Trophoblast cell (in vitro differentiated cells and primary cell): Measurements from ENCODE around the gene CKAP4.
"Not testable (repeated sequence)": the region's sequence is repeated elsewhere in the genome, so short reads cannot be mapped to it uniquely, and the experiment has no call there.

Source experiments
- DNase-seq, 2 donors: peaks; one replicate each; pipeline ENCODE4 v3.0.0-alpha.2; 2016
- H2AFZ ChIP-seq: 2 replicates; pipeline ENCODE4 v1.6.1; 2013; ENCODE audit warnings: low read length, moderate library complexity, mild to moderate bottlenecking; ENCODE audit not compliant: insufficient read depth, poor library complexity
- H2AK5ac ChIP-seq: 2 replicates; pipeline ENCODE4 v1.6.1; 2013; ENCODE audit warnings: mild to moderate bottlenecking, low read length
- H2BK120ac ChIP-seq: 2 replicates; pipeline ENCODE4 v1.6.1; 2013; ENCODE audit warnings: low read length, mild to moderate bottlenecking, moderate library complexity; ENCODE audit not compliant: insufficient read depth, poor library complexity
- H2BK12ac ChIP-seq: 2 replicates; pipeline ENCODE4 v1.6.1; 2013; ENCODE audit warnings: mild to moderate bottlenecking, low read length, moderate library complexity
- H2BK5ac ChIP-seq: 2 replicates; pipeline ENCODE4 v1.6.1; 2013; ENCODE audit warnings: low read length, low read depth, moderate library complexity, mild to moderate bottlenecking; ENCODE audit not compliant: poor library complexity
- H3K14ac ChIP-seq: 2 replicates; pipeline ENCODE4 v1.6.1; 2013; ENCODE audit warnings: mild to moderate bottlenecking, low read length
- H3K18ac ChIP-seq: 2 replicates; pipeline ENCODE4 v1.6.1; 2013; ENCODE audit warnings: mild to moderate bottlenecking, low read length
- H3K23ac ChIP-seq: 2 replicates; pipeline ENCODE4 v1.6.1; 2013; ENCODE audit warnings: low read length
- H3K27ac ChIP-seq: 2 replicates; pipeline ENCODE4 v1.5.1; 2013; ENCODE audit warnings: low read depth, mild to moderate bottlenecking, inconsistent platforms, low read length, moderate library complexity
- H3K27me3 ChIP-seq: 2 replicates; pipeline ENCODE4 v1.6.1; 2013; ENCODE audit warnings: inconsistent platforms, mild to moderate bottlenecking, low read length, moderate library complexity; ENCODE audit not compliant: insufficient read depth
- H3K36me3 ChIP-seq, 2 experiments: 1 replicate in 1 of 2; 2 replicates in 1 of 2; pipeline ENCODE4 v1.6.1; 2013; ENCODE audit warnings: low read length in 2 of 2, mild to moderate bottlenecking in 2 of 2, moderate library complexity in 1 of 2; ENCODE audit not compliant: insufficient read depth in 2 of 2, control insufficient read depth in 1 of 2
- H3K4ac ChIP-seq: 2 replicates; pipeline ENCODE4 v1.6.1; 2013; ENCODE audit warnings: low read depth, mild to moderate bottlenecking, low read length, moderate library complexity
- H3K4me1 ChIP-seq, 2 experiments: 1 replicate in 1 of 2; 2 replicates in 1 of 2; pipeline ENCODE4 v1.6.1; 2013; ENCODE audit warnings: low read length in 2 of 2, mild to moderate bottlenecking in 2 of 2, moderate library complexity in 1 of 2; ENCODE audit not compliant: insufficient read depth in 2 of 2, control insufficient read depth in 1 of 2
- H3K4me2 ChIP-seq: 2 replicates; pipeline ENCODE4 v1.6.1; 2013; ENCODE audit warnings: inconsistent platforms, mild to moderate bottlenecking, low read length, moderate library complexity
- H3K4me3 ChIP-seq: 2 replicates; pipeline ENCODE4 v1.5.1; 2013; ENCODE audit warnings: mild to moderate bottlenecking, low read depth, low read length, inconsistent platforms
- H3K79me1 ChIP-seq: one replicate; pipeline ENCODE4 v1.6.1; 2013; ENCODE audit warnings: low read length
- H3K79me2 ChIP-seq: 2 replicates; pipeline ENCODE4 v1.6.1; 2013; ENCODE audit warnings: low read length, mild to moderate bottlenecking; ENCODE audit not compliant: control insufficient read depth, insufficient read depth, poor library complexity
- H3K9ac ChIP-seq: 2 replicates; pipeline ENCODE4 v1.6.1; 2013; ENCODE audit warnings: mild to moderate bottlenecking, low read length
- H3K9me3 ChIP-seq: 2 replicates; pipeline ENCODE4 v1.6.1; 2013; ENCODE audit warnings: low read depth, mild to moderate bottlenecking, control low read depth, inconsistent platforms, low read length; ENCODE audit not compliant: insufficient read depth
- H4K12ac ChIP-seq: 2 replicates; pipeline ENCODE4 v1.6.1; 2013; ENCODE audit warnings: low read depth, mild to moderate bottlenecking, low read length, moderate library complexity
- H4K8ac ChIP-seq: 2 replicates; pipeline ENCODE4 v1.6.1; 2013; ENCODE audit warnings: low read depth, mild to moderate bottlenecking, low read length, moderate library complexity
- H4K91ac ChIP-seq: one replicate; pipeline ENCODE4 v1.6.1; 2013; ENCODE audit warnings: low read depth, mild to moderate bottlenecking, low read length, moderate library complexity
- WGBS: extraction: QIAGEN DNeasy Blood & Tissue Kit; methylation state at CpG from one replicate; pipeline ENCODE4 v1.1.7; 2013; ENCODE audit warnings: missing lambda C conversion rate; ENCODE audit not compliant: insufficient read length, insufficient coverage; ENCODE audit errors: extremely low coverage; 5-methylcytosine and 5-hydroxymethylcytosine counted together

Gene CKAP4

DNA sequence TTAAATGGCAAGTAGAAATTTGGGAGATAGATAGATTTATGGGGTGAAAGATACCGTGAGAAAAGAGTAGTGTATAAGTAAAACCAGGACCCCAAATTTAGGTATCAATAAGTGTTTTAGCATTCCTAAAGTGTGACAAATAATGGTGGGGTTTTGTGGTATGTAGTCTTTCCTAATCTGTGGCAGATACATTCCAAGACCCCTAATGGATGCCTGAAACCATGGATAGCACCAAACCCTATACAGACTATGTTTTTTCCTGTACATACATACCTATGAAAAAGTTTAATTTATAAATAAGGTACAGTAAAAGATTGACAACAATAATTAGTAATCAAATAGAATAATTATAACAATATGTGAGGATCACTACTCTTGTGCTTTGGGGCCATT is 40.3 kb upstream of the CKAP4 start:
- Histone ChIP-seq H3K14ac (no peak overlapping the region), H4K12ac (no peak overlapping the region), H3K18ac (no peak overlapping the region), H3K27me3 (no peaks in the 10 kb centered on the region), H3K23ac (no peak overlapping the region), H3K4me1 (no peaks in the 10 kb centered on the region), H4K91ac (no peak overlapping the region), H4K8ac (no peak overlapping the region), H3K4me2 (no peak overlapping the region), H3K9ac (no peak overlapping the region), H2BK5ac (no peak overlapping the region), H2AFZ (no peak overlapping the region), H2BK120ac (no peak overlapping the region), H3K79me1 (no peaks in the 10 kb centered on the region), H2AK5ac (no peak overlapping the region), H2BK12ac (no peak overlapping the region), H3K4ac (no peak overlapping the region), H3K79me2 (no peaks in the 10 kb centered on the region), H3K27ac (no peak overlapping the region), H3K36me3 (no peaks in the 10 kb centered on the region), H3K4me3 (no peak overlapping the region), H3K9me3 (no peaks in the 10 kb centered on the region)
- WGBS = 100% methylated on average over 1 of the region's 1 CpG
- no peak for DNase-seq

DNA sequence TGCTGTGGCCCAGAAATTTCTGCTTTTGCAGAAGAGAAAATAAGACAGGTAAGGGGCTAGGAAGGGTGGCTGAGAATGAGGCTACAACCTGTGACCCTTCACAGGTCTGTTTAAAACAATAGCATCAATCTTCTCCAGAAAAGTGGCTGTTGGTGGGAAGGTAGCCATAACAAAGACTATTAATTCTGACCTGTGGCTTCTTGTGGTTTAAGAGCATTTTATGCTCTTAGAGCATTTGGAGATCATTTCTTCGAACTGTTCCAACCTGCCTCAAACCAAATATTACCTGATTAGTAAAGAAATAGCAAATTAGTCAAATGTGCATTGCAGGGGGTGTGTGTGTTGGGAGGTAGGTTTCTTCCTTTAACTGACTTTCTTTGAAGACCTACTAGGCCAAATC is 39.5 kb upstream of the CKAP4 start:
- Histone ChIP-seq H3K14ac (no peak overlapping the region), H4K8ac (no peak overlapping the region), H3K23ac (no peak overlapping the region), H3K18ac (no peak overlapping the region), H3K36me3 (no peaks in the 10 kb centered on the region), H3K4me1 (no peaks in the 10 kb centered on the region), H4K91ac (no peak overlapping the region), H2AFZ (no peak overlapping the region), H3K27ac (no peak overlapping the region), H2BK12ac (no peak overlapping the region), H3K79me1 (no peaks in the 10 kb centered on the region), H4K12ac (no peak overlapping the region), H3K4me3 (no peak overlapping the region), H3K9ac (no peak overlapping the region), H2BK5ac (no peak overlapping the region), H2BK120ac (no peak overlapping the region), H2AK5ac (no peak overlapping the region), H3K9me3 (no peaks in the 10 kb centered on the region), H3K27me3 (no peaks in the 10 kb centered on the region), H3K4ac (no peak overlapping the region), H3K79me2 (no peaks in the 10 kb centered on the region), H3K4me2 (no peak overlapping the region)
- no peak for DNase-seq
- no CpG with 5 or more reads among the region's 1 CpG for WGBS

DNA sequence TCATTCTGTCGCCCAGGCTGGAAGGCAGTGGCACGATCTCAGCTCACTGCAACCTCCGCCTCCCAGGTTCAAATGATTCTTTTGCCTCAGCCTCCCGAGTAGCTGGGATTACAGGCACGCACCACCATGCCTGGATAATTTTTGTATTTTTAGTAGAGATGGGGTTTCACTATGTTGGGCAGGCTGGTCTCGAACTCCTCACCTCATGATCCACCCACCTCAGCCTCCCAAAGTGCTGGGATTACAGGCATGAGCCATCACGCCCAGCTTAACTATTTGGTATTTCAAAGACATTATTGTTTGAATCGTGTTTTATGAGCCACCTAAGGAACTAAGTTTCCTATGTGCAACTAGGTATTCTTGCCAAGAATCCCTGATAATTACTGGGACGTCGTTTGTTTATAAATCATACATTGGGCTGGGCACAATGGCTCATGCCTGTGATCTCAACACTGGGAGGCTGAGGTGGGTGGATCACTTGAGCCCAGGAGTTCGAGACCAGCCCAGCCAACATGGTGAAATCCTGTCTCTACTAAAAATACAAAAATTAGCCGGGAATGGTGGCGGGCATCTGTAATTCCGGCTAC is 38.8 kb upstream of the CKAP4 start:
- H4K12ac ChIP-seq, H3K9ac ChIP-seq, DNase-seq, H2BK12ac ChIP-seq, H3K4ac ChIP-seq, H3K4me2 ChIP-seq, H3K14ac ChIP-seq, H3K18ac ChIP-seq, H2BK5ac ChIP-seq, H2BK120ac ChIP-seq, H3K79me2 ChIP-seq, H3K23ac ChIP-seq, H3K4me3 ChIP-seq, H2AFZ ChIP-seq, H4K91ac ChIP-seq, H4K8ac ChIP-seq, H3K27me3 ChIP-seq, H3K4me1 ChIP-seq, H3K79me1 ChIP-seq, H2AK5ac ChIP-seq, H3K9me3 ChIP-seq, H3K27ac ChIP-seq, H3K36me3 ChIP-seq: not testable (repeated sequence)
- WGBS = no CpG with 5 or more reads among the region's 14 CpGs

DNA sequence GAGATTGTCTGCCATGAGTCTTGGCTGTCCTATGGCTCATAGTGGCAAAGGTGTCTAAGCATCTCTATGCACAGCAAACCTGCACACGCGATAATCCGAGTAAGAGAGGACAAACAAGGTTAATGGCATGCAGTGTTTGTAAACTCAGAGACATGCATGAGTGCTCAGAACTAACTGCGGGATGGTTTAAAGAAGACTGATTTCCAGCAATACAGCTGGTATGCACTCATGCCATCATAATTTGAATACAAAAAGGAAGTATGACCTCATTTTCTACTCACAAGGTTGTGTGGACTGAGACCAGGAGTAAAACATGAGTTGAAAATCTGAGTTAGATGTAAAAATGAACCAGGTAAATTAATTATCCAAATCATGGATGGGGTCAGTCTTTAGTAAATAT is 38.2 kb upstream of the CKAP4 start:
- Histone ChIP-seq H3K14ac (no peak overlapping the region), H3K4me3 (no peak overlapping the region), H3K79me1 (no peaks in the 10 kb centered on the region)

More for the DNA sequence above, 38.2 kb upstream of the CKAP4 start:
- H2AK5ac ChIP-seq = no peak overlapping the region
- H2BK5ac ChIP-seq = no peak overlapping the region
- H2BK120ac ChIP-seq = no peak overlapping the region
- no peak overlapping the region for H3K27ac ChIP-seq
- no peak overlapping the region for H4K8ac ChIP-seq
- no peak overlapping the region for H3K18ac ChIP-seq
- no peaks in the 10 kb centered on the region for H3K79me2 ChIP-seq
- WGBS = no CpG with 5 or more reads among the region's 4 CpGs
- no peak overlapping the region for H4K12ac ChIP-seq
- no peak overlapping the region for H4K91ac ChIP-seq
- no peak overlapping the region for H2AFZ ChIP-seq
- no peaks in the 10 kb centered on the region for H3K9me3 ChIP-seq
- no peak overlapping the region for H2BK12ac ChIP-seq
- no peak overlapping the region for H3K4ac ChIP-seq
- DNase-seq = no peak
- no peak overlapping the region for H3K23ac ChIP-seq
- H3K36me3 ChIP-seq = no peaks in the 10 kb centered on the region
- H3K27me3 ChIP-seq = no peaks in the 10 kb centered on the region
- no peaks in the 10 kb centered on the region for H3K4me1 ChIP-seq
- no peak overlapping the region for H3K4me2 ChIP-seq
- H3K9ac ChIP-seq = peak overlapping the region; percentile 15
